DMS 273 (cell line): Measurements from ENCODE around the gene CCR1.

Source experiments
- DNase-seq: peaks from one replicate; lab custom pipeline; 2025; ENCODE audit not compliant: unreplicated experiment; lab: John Stamatoyannopoulos, UW

Gene CCR1

GRCh38 chr3:46208167-46208704 is at the start of gene CCR1:
Gene CCR1, minus strand, starts transcription at chr3:46208313. Its CDS starts 4,000 bp downstream, at chr3:46204313.
- DNase-seq, result peak; percentile 16

- DNase-seq, result no peak
Measured at GRCh38 chr3:46252980-46253379, 44.9 kb upstream of the CCR1 start.

GRCh38 chr3:46245146-46245545 is 37.0 kb upstream of the CCR1 start:
- no peak for DNase-seq

GRCh38 chr3:46243560-46243959 is 35.4 kb upstream of the CCR1 start:
- no peak for DNase-seq

GRCh38 chr3:46242120-46242519 is 34.0 kb upstream of the CCR1 start, which contains the start of gene CCR3:
Gene CCR3, plus strand, starts transcription at chr3:46242460. Its CDS starts 22,699 bp downstream, at chr3:46265159.
- DNase-seq, result no peak

GRCh38 chr3:46239952-46240351 is 31.8 kb upstream of the CCR1 start:
- DNase-seq, result no peak

GRCh38 chr3:46239301-46239938 is 31.3 kb upstream of the CCR1 start:
- no peak for DNase-seq

- DNase-seq, result no peak
Measured at GRCh38 chr3:46238386-46238785, 30.3 kb upstream of the CCR1 start.

GRCh38 chr3:46236294-46237054 is 28.4 kb upstream of the CCR1 start:
- DNase-seq, result no peak

GRCh38 chr3:46235425-46235824 is 27.3 kb upstream of the CCR1 start:
- DNase-seq, result no peak

GRCh38 chr3:46233194-46233593 is 25.1 kb upstream of the CCR1 start:
- DNase-seq, result no peak

- DNase-seq, result no peak
Measured at GRCh38 chr3:46231323-46231722, 23.2 kb upstream of the CCR1 start.

GRCh38 chr3:46228260-46229242 is 20.4 kb upstream of the CCR1 start:
- DNase-seq, result no peak

GRCh38 chr3:46222435-46223161 is 14.5 kb upstream of the CCR1 start:
- DNase-seq, result no peak

GRCh38 chr3:46221938-46222337 is 13.8 kb upstream of the CCR1 start:
- DNase-seq, result no peak

GRCh38 chr3:46221391-46221790 is 13.3 kb upstream of the CCR1 start:
- DNase-seq, result no peak

GRCh38 chr3:46218196-46218709 is 10.1 kb upstream of the CCR1 start:
- DNase-seq, result peak; percentile 4

GRCh38 chr3:46215810-46216414 is 7.8 kb upstream of the CCR1 start:
- DNase-seq, result no peak

GRCh38 chr3:46214751-46215352 is 6.7 kb upstream of the CCR1 start:
- DNase-seq, result peak; percentile 1
